ENCODE measurements around the gene STIM2. TPM values are rescaled to one million over a fixed set of nuclear protein-coding genes. Genes with fewer than 3 reads are reported as not detected.
"Not testable (repeated sequence)": the region's sequence is repeated elsewhere in the genome, so short reads cannot be mapped to it uniquely, and the experiment has no call there.

Gene STIM2
- total RNA-seq, 3 donors from 2014 or later = 22.2 to 32.4 (median 23.5) TPM

DNA sequence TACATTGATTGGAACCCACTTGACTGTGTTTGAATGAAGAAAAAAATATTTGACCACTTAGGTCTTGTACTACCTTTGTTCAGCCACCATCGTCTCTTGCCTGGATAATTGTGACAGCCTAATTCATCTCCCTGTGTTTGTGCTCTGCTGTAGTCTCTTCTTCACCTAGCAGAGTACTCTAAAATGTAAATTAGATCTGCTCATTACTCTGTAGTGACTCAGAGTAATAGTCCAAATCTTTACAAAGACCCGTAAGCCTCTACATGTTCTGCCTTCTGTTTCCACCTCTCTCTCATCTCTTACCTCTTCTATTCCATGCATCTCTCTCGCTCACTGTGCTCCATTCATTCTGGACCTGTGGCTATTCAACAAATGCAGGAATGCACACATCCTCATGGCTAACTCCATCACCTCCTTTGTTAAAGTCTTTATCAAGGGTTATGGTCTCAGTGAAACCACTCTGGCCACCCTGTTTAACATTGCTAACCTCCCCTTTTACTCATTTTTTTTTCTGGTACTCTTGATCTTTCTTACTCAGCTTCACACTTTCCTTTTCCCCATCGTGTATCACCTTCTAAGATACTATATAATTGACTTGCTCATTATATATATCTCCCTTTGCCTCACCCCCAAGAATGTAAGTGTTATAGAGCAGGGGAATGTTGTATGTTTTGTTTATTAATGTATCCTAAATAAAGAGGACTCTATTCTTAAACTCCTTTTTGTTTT is 98.4 kb downstream of the STIM2 start:
- Histone ChIP-seq H3K36me3 (ENCODE audit: low read depth) (no peaks in the 10 kb centered on the region), H3K9me3 (no peaks in the 10 kb centered on the region), H3K4me3 (no peak overlapping the region), H3K4me1 (ENCODE audit: low read depth) (no peaks in the 10 kb centered on the region)
- TF ChIP-seq, protein P1, sequence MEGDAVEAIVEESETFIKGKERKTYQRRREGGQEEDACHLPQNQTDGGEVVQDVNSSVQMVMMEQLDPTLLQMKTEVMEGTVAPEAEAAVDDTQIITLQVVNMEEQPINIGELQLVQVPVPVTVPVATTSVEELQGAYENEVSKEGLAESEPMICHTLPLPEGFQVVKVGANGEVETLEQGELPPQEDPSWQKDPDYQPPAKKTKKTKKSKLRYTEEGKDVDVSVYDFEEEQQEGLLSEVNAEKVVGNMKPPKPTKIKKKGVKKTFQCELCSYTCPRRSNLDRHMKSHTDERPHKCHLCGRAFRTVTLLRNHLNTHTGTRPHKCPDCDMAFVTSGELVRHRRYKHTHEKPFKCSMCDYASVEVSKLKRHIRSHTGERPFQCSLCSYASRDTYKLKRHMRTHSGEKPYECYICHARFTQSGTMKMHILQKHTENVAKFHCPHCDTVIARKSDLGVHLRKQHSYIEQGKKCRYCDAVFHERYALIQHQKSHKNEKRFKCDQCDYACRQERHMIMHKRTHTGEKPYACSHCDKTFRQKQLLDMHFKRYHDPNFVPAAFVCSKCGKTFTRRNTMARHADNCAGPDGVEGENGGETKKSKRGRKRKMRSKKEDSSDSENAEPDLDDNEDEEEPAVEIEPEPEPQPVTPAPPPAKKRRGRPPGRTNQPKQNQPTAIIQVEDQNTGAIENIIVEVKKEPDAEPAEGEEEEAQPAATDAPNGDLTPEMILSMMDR (IDR thresholded peaks at IDR 0.05) = no peak
- DNase-seq = no peak
- ATAC-seq = no peak
- intact Hi-C loops (cut with DNase I, micrococcal nuclease) = no loop called here

DNA sequence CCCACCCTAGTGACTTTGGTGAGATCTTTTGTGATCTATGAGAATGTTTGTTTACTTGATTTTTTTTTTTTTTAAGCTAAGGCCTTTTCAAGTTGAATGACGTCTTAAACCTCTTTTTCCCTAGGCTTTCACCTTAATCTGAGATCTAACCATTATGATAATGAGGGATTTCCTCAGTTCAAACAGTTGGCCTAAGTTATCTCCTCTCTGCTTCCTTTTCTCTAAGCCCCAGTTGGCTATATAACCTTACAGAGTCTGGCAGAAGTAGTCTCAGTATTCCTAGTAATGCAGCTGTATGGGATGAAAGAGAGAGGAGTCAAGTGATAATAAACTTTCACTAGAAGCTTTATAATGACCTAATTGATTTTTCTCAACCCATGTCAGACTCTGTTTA is 99.0 kb downstream of the STIM2 start:
- Histone ChIP-seq H3K4me1 (ENCODE audit: low read depth) (no peaks in the 10 kb centered on the region), H3K4me3 (no peak overlapping the region), H3K36me3 (ENCODE audit: low read depth) (no peaks in the 10 kb centered on the region), H3K9me3 (no peaks in the 10 kb centered on the region)
- intact Hi-C loops (cut with DNase I, micrococcal nuclease) = no loop called here
- no peak for ATAC-seq
- no peak for DNase-seq
- TF ChIP-seq, protein P1 (IDR thresholded peaks at IDR 0.05) = no peak

DNA sequence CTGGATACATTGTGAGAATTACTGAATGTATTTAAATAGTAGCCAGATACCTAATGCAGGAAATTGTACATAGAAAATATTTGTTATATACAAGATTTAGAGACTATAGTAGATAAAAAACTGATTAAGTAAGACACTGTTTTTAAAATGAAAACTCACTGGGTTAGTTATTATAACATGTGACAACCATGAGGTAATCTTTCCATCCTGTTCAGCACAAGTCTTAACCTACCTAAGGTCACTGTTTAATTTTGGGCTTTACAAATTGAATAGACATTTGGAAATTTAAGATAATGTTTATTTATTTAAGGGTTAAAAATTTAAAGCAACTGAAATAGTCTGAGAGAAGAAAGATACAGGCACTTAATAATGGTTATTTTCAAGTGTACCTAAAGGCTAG is 102.1 kb downstream of the STIM2 start:
- TF ChIP-seq, protein P1 (IDR thresholded peaks at IDR 0.05) = no peak
- no peaks in the 10 kb centered on the region for H3K36me3 ChIP-seq (ENCODE audit: low read depth)
- H3K9me3 ChIP-seq = no peaks in the 10 kb centered on the region
- no peak for DNase-seq
- no peaks in the 10 kb centered on the region for H3K4me1 ChIP-seq (ENCODE audit: low read depth)
- no peak for ATAC-seq
- H3K4me3 ChIP-seq = no peak overlapping the region
- intact Hi-C loops (cut with DNase I, micrococcal nuclease) = no loop called here

DNA sequence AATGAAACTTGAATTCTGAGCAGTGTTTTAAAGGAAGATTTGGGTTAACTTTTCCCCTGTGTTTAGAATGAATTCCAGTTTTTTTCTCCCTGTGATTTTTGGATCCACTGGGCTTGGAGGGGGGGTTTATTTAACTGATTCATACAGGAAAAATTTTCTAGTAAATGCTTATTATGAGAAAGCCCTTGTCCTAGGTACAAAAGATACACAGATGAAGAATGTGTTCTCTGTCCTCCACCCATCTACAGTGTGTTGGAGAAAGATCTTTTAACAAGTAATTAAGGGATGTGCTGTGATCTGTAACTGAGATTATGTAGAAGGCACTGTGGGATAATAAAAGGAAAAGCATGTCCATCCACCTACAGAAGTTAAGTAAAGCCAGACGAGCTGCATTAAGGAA is 103.9 kb downstream of the STIM2 start:
- Histone ChIP-seq H3K36me3 (ENCODE audit: low read depth) (no peaks in the 10 kb centered on the region), H3K4me3 (no peak overlapping the region), H3K9me3 (no peaks in the 10 kb centered on the region), H3K4me1 (ENCODE audit: low read depth) (no peaks in the 10 kb centered on the region)
- intact Hi-C loops (cut with DNase I, micrococcal nuclease) = no loop called here
- no peak for ATAC-seq
- TF ChIP-seq, protein P1 (IDR thresholded peaks at IDR 0.05) = no peak
- no peak for DNase-seq

DNA sequence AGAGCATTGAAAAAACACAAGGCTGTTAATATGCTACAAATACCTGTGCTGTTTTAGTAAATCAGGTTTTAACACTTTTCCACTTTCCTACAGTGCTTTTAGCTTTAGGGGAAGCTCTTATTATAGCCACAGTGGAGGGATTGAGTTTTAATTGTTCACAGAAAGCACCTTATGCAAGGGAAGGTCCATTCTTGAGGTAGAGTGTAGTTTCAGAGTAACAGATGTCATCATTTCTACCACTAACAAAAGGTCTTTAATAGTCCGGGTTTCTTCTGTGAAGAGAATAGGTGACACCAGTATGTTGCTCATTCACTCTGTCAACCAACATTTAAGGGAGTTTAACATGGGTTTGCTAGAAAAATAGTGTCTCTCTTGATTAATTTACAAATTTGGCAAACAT is 104.4 kb downstream of the STIM2 start:
- TF ChIP-seq, protein P1 (IDR thresholded peaks at IDR 0.05) = no peak
- H3K4me1 ChIP-seq (ENCODE audit: low read depth) = no peaks in the 10 kb centered on the region
- intact Hi-C loops (cut with DNase I, micrococcal nuclease) = no loop called here
- no peak for DNase-seq
- H3K9me3 ChIP-seq = no peaks in the 10 kb centered on the region
- H3K4me3 ChIP-seq = no peak overlapping the region
- H3K36me3 ChIP-seq (ENCODE audit: low read depth) = no peaks in the 10 kb centered on the region
- no peak for ATAC-seq

DNA sequence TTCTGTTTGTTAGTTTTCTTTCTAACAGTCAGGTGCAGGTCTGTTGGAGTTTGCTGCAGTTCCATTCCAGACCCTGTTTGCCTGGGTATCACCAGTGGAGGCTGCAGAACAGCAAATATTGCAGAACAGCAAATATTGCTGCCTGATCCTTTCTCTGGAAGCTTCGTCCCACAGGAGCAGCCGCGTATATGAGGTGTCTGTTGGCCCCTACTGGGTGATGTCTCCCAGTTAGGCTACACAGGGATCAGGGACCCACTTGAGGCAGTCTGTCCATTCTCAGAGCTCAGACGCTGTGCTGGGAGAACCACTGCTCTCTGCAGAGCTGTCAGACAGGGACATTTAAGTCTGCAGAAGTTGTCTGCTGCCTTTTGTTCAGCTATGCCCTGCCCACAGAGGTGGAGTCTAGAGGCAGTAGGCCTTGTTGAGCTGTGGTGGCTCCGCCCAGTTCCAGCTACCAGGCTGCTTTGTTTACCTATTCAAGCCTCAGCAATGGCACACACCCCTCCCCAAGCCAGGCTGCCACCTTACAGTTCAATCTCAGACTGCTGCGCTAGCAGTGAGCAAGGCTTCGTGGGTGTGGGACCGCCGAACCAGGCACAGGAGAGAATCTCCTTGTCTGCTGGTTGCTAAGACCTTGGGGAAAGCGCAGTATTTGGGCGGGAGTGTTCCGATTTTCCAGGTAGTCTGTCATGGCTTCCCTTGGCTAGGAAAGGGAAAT is 115.0 kb downstream of the STIM2 start:
- DNase-seq = peak in 2 of 3 donors; percentile 15 to 26
- intact Hi-C loops (cut with DNase I, micrococcal nuclease); ATAC-seq: not testable (repeated sequence)

More for the DNA sequence above, 115.0 kb downstream of the STIM2 start:
- not testable (repeated sequence) for H3K9me3 ChIP-seq; H3K4me1 ChIP-seq (ENCODE audit: low read depth); H3K36me3 ChIP-seq (ENCODE audit: low read depth); H3K4me3 ChIP-seq

Data from mucosa of descending colon (tissue), 3 donors.